ENCODE data around the gene MBD3L2B. TPM values are rescaled to one million over a fixed set of nuclear protein-coding genes. Genes with fewer than 3 reads are reported as not detected.
"Not testable (repeated sequence)": the region's sequence is repeated elsewhere in the genome, so short reads cannot be mapped to it uniquely, and the experiment has no call there.

Gene MBD3L2B
- total RNA-seq = not detected in 2 replicates

GRCh38 chr19:7021331-7021730 lies at the start of gene MBD3L2B:
Gene MBD3L2B (minus strand): TSS chr19:7021431. CDS start chr19:7021397, 34 bp downstream.
- intact Hi-C loops (cut with micrococcal nuclease) = not testable (repeated sequence)

GRCh38 chr19:7069904-7070226 lies 48.6 kb upstream of the MBD3L2B start:
- intact Hi-C loops (cut with micrococcal nuclease) = loop anchor here (1.0 kb wide), 1 partner anchor 29 kb away; no protein-coding TSS in a partner anchor

- intact Hi-C loops (cut with micrococcal nuclease) = loop anchor here (1.0 kb wide), 1 partner anchor 30 kb away; no protein-coding TSS in a partner anchor
These were observed 48.0 kb upstream of the MBD3L2B start, which contains the start of gene ZNF557 for GRCh38 chr19:7069042-7069903. Gene ZNF557 (plus strand): TSS chr19:7069703. CDS start chr19:7075075, 5,372 bp downstream.

GRCh38 chr19:7068599-7068998 lies 47.4 kb upstream of the MBD3L2B start:
- intact Hi-C loops (cut with micrococcal nuclease) = no loop called here

- intact Hi-C loops (cut with micrococcal nuclease) = no loop called here
These were observed 46.5 kb upstream of the MBD3L2B start for GRCh38 chr19:7067716-7068115.

GRCh38 chr19:7067122-7067521 lies 45.9 kb upstream of the MBD3L2B start:
- intact Hi-C loops (cut with micrococcal nuclease) = not testable (repeated sequence)

GRCh38 chr19:7063764-7064418 lies 42.7 kb upstream of the MBD3L2B start:
- intact Hi-C loops (cut with micrococcal nuclease) = no loop called here

GRCh38 chr19:7063339-7063738 lies 42.1 kb upstream of the MBD3L2B start:
- intact Hi-C loops (cut with micrococcal nuclease) = no loop called here

GRCh38 chr19:7059977-7060376 lies 38.7 kb upstream of the MBD3L2B start:
- intact Hi-C loops (cut with micrococcal nuclease) = not testable (repeated sequence)

- intact Hi-C loops (cut with micrococcal nuclease) = not testable (repeated sequence)
These were observed 37.3 kb upstream of the MBD3L2B start, which contains the start of gene MBD3L3 for GRCh38 chr19:7058576-7058975. Gene MBD3L3 (minus strand): TSS chr19:7058676. CDS start chr19:7058605, 71 bp downstream.

GRCh38 chr19:7056371-7056770 lies 35.1 kb upstream of the MBD3L2B start:
- intact Hi-C loops (cut with micrococcal nuclease) = not testable (repeated sequence)

- intact Hi-C loops (cut with micrococcal nuclease) = not testable (repeated sequence)
These were observed 34.4 kb upstream of the MBD3L2B start for GRCh38 chr19:7055679-7056078.

- intact Hi-C loops (cut with micrococcal nuclease) = not testable (repeated sequence)
These were observed 33.6 kb upstream of the MBD3L2B start for GRCh38 chr19:7054635-7055368.

- intact Hi-C loops (cut with micrococcal nuclease) = not testable (repeated sequence)
These were observed 31.7 kb upstream of the MBD3L2B start for GRCh38 chr19:7052896-7053295.

- intact Hi-C loops (cut with micrococcal nuclease) = not testable (repeated sequence)
These were observed 30.2 kb upstream of the MBD3L2B start for GRCh38 chr19:7051421-7051820.

- intact Hi-C loops (cut with micrococcal nuclease) = not testable (repeated sequence)
These were observed 27.8 kb upstream of the MBD3L2B start, which contains the start of gene MBD3L2 for GRCh38 chr19:7049021-7049420. Gene MBD3L2 (plus strand): TSS chr19:7049321. CDS start chr19:7049374, 53 bp downstream.

- intact Hi-C loops (cut with micrococcal nuclease) = not testable (repeated sequence)
These were observed 20.3 kb upstream of the MBD3L2B start for GRCh38 chr19:7041563-7041962.

GRCh38 chr19:7040079-7040478 lies 18.8 kb upstream of the MBD3L2B start, which contains the start of gene MBD3L4:
Gene MBD3L4 (minus strand): TSS chr19:7040179. CDS start chr19:7040144, 35 bp downstream.
- intact Hi-C loops (cut with micrococcal nuclease) = not testable (repeated sequence)

GRCh38 chr19:7030278-7030677 lies 9.0 kb upstream of the MBD3L2B start, which contains the start of gene MBD3L5:
Gene MBD3L5 (plus strand): TSS chr19:7030578. CDS start chr19:7030612, 34 bp downstream.
- intact Hi-C loops (cut with micrococcal nuclease) = not testable (repeated sequence)

- intact Hi-C loops (cut with micrococcal nuclease) = not testable (repeated sequence)
These were observed 7.6 kb upstream of the MBD3L2B start for GRCh38 chr19:7028790-7029189.

- intact Hi-C loops (cut with micrococcal nuclease) = no loop called here
These were observed 2.4 kb downstream of the MBD3L2B start for GRCh38 chr19:7018828-7019227.

Measured in T-helper 1 cell treated with Interleukin-12 subunit alpha and Interleukin-12 subunit beta and Interleukin-4 antibody, amounts not matched to agents 30 ng/mL and 1 ng/mL, for 36 hours (primary cell).